ENCODE measurements around the gene MYCL.
A peak's percentile ranks its signal among the peaks of the same experiment; 100 is the strongest.

Gene MYCL

GRCh38 chr1:39902460-39902807 is 717 bp upstream of the MYCL start:
- Histone ChIP-seq H3K4me3 (ENCODE audit: control insufficient read depth in 1 of 7, extremely low read depth in 1 of 7, insufficient read depth in 4 of 7, low read depth in 2 of 7, low read length in 6 of 7) (peak overlapping the region in 6 of 7 experiments; percentile 55 to 78 (median 70)), H3K36me3 (ENCODE audit: control insufficient read depth in 4 of 4, insufficient read depth in 4 of 4, low read length in 3 of 4) (no peaks in the 10 kb centered on the region), H3K9me3 (ENCODE audit: control extremely low read depth in 1 of 5, control insufficient read depth in 4 of 5, insufficient read depth in 2 of 5, low read depth in 1 of 5, low read length in 4 of 5) (no peaks in the 10 kb centered on the region), H3K27me3 (replicated peaks in 2 of 5; ENCODE audit: control insufficient read depth in 4 of 5, insufficient read depth in 5 of 5, low read length in 4 of 5) (peaks cover 22 to 73% (median 32%) of the 10 kb centered on the region in 5 experiments), H3K27ac (ENCODE audit: insufficient read depth in 1 of 2, low read depth in 1 of 2, low read length in 2 of 2, poor library complexity in 1 of 2, severe bottlenecking in 2 of 2) (no peak overlapping the region), H3K4me1 (ENCODE audit: control extremely low read depth in 1 of 4, control insufficient read depth in 4 of 4, insufficient read depth in 4 of 4, low read length in 3 of 4) (peaks cover 0 to 20% (median 18%) of the 10 kb centered on the region in 4 experiments)
- CTCF ChIA-PET = interaction anchor here (0.7 to 2.2 kb wide), 20 partner anchors 9 to 130 kb away, joined by 3 to 11 read pairs (median 4); no protein-coding TSS in a partner anchor
- DNase-seq = no peak
- WGBS (ENCODE audit: insufficient coverage) = 3% methylated on average over 7 of the region's 13 CpGs
- POLR2A ChIA-PET = no interaction called here

GRCh38 chr1:39901464-39901713 is 328 bp downstream of the MYCL start:
- POLR2A ChIA-PET = no interaction called here
- H3K4me1 ChIP-seq (ENCODE audit: control extremely low read depth in 1 of 4, control insufficient read depth in 4 of 4, insufficient read depth in 4 of 4, low read length in 3 of 4) = peaks cover 0 to 20% (median 18%) of the 10 kb centered on the region in 4 experiments
- 0% methylated on average over 19 of the region's 28 CpGs for WGBS (ENCODE audit: insufficient coverage)
- no peaks in the 10 kb centered on the region for H3K9me3 ChIP-seq (ENCODE audit: control extremely low read depth in 1 of 5, control insufficient read depth in 4 of 5, insufficient read depth in 2 of 5, low read depth in 1 of 5, low read length in 4 of 5)
- H3K4me3 ChIP-seq (ENCODE audit: control insufficient read depth in 1 of 7, extremely low read depth in 1 of 7, insufficient read depth in 4 of 7, low read depth in 2 of 7, low read length in 6 of 7) = peak overlapping the region; percentile 32 to 78 (median 70)
- peak in 1 of 3 donors; percentile 33 for DNase-seq
- no peaks in the 10 kb centered on the region for H3K36me3 ChIP-seq (ENCODE audit: control insufficient read depth in 4 of 4, insufficient read depth in 4 of 4, low read length in 3 of 4)
- no peak overlapping the region for H3K27ac ChIP-seq (ENCODE audit: insufficient read depth in 1 of 2, low read depth in 1 of 2, low read length in 2 of 2, poor library complexity in 1 of 2, severe bottlenecking in 2 of 2)
- CTCF ChIA-PET = interaction anchor here (1.2 to 2.2 kb wide), 9 partner anchors 8 to 131 kb away, joined by 3 to 10 read pairs (median 5); no protein-coding TSS in a partner anchor
- H3K27me3 ChIP-seq (replicated peaks in 2 of 5; ENCODE audit: control insufficient read depth in 4 of 5, insufficient read depth in 5 of 5, low read length in 4 of 5) = peaks cover 22 to 83% (median 32%) of the 10 kb centered on the region in 5 experiments

GRCh38 chr1:39900662-39901463 is 854 bp downstream of the MYCL start:
- Histone ChIP-seq H3K9me3 (ENCODE audit: control extremely low read depth in 1 of 5, control insufficient read depth in 4 of 5, insufficient read depth in 2 of 5, low read depth in 1 of 5, low read length in 4 of 5) (no peaks in the 10 kb centered on the region), H3K27ac (ENCODE audit: insufficient read depth in 1 of 2, low read depth in 1 of 2, low read length in 2 of 2, poor library complexity in 1 of 2, severe bottlenecking in 2 of 2) (no peak overlapping the region), H3K4me1 (ENCODE audit: control extremely low read depth in 1 of 4, control insufficient read depth in 4 of 4, insufficient read depth in 4 of 4, low read length in 3 of 4) (peaks cover 0 to 20% (median 18%) of the 10 kb centered on the region in 4 experiments), H3K36me3 (ENCODE audit: control insufficient read depth in 4 of 4, insufficient read depth in 4 of 4, low read length in 3 of 4) (no peaks in the 10 kb centered on the region), H3K27me3 (replicated peaks in 2 of 5; ENCODE audit: control insufficient read depth in 4 of 5, insufficient read depth in 5 of 5, low read length in 4 of 5) (peaks cover 22 to 84% (median 32%) of the 10 kb centered on the region in 5 experiments), H3K4me3 (ENCODE audit: control insufficient read depth in 1 of 7, extremely low read depth in 1 of 7, insufficient read depth in 4 of 7, low read depth in 2 of 7, low read length in 6 of 7) (peak overlapping the region; percentile 32 to 78 (median 70))
- CTCF ChIA-PET = interaction anchor here (1.1 to 2.2 kb wide), 8 partner anchors 8 to 131 kb away, joined by 3 to 10 read pairs (median 4); no protein-coding TSS in a partner anchor
- peak in 1 of 3 donors; percentile 31 for DNase-seq
- POLR2A ChIA-PET = no interaction called here
- WGBS (ENCODE audit: insufficient coverage) = 8% methylated on average over 61 of the region's 64 CpGs

GRCh38 chr1:39899611-39900538 is 1.8 kb downstream of the MYCL start:
- DNase-seq = no peak
- ChIA-PET POLR2A (interaction anchor here (0.5 to 0.6 kb wide), 2 partner anchors 102 to 103 kb away, joined by 3 to 4 read pairs; no protein-coding TSS in a partner anchor), CTCF (interaction anchor here (0.7 to 1.8 kb wide), 4 partner anchors 15 to 101 kb away, joined by 3 to 5 read pairs (median 3); no protein-coding TSS in a partner anchor)
- Histone ChIP-seq H3K27me3 (replicated peaks in 2 of 5; ENCODE audit: control insufficient read depth in 4 of 5, insufficient read depth in 5 of 5, low read length in 4 of 5) (peaks cover 22 to 85% (median 33%) of the 10 kb centered on the region in 5 experiments), H3K9me3 (ENCODE audit: control extremely low read depth in 1 of 5, control insufficient read depth in 4 of 5, insufficient read depth in 2 of 5, low read depth in 1 of 5, low read length in 4 of 5) (no peaks in the 10 kb centered on the region), H3K4me3 (ENCODE audit: control insufficient read depth in 1 of 7, extremely low read depth in 1 of 7, insufficient read depth in 4 of 7, low read depth in 2 of 7, low read length in 6 of 7) (no peak overlapping the region), H3K27ac (ENCODE audit: insufficient read depth in 1 of 2, low read depth in 1 of 2, low read length in 2 of 2, poor library complexity in 1 of 2, severe bottlenecking in 2 of 2) (no peak overlapping the region), H3K36me3 (ENCODE audit: control insufficient read depth in 4 of 4, insufficient read depth in 4 of 4, low read length in 3 of 4) (no peaks in the 10 kb centered on the region), H3K4me1 (ENCODE audit: control extremely low read depth in 1 of 4, control insufficient read depth in 4 of 4, insufficient read depth in 4 of 4, low read length in 3 of 4) (peaks cover 0 to 20% (median 18%) of the 10 kb centered on the region in 4 experiments)
- 95% methylated on average over 5 of the region's 8 CpGs for WGBS (ENCODE audit: insufficient coverage)

GRCh38 chr1:39898648-39899603 is 2.8 kb downstream of the MYCL start:
- Histone ChIP-seq H3K4me1 (ENCODE audit: control extremely low read depth in 1 of 4, control insufficient read depth in 4 of 4, insufficient read depth in 4 of 4, low read length in 3 of 4) (peaks cover 0 to 20% (median 18%) of the 10 kb centered on the region in 4 experiments), H3K36me3 (ENCODE audit: control insufficient read depth in 4 of 4, insufficient read depth in 4 of 4, low read length in 3 of 4) (no peaks in the 10 kb centered on the region), H3K9me3 (ENCODE audit: control extremely low read depth in 1 of 5, control insufficient read depth in 4 of 5, insufficient read depth in 2 of 5, low read depth in 1 of 5, low read length in 4 of 5) (no peaks in the 10 kb centered on the region), H3K4me3 (ENCODE audit: control insufficient read depth in 1 of 7, extremely low read depth in 1 of 7, insufficient read depth in 4 of 7, low read depth in 2 of 7, low read length in 6 of 7) (no peak overlapping the region), H3K27ac (ENCODE audit: insufficient read depth in 1 of 2, low read depth in 1 of 2, low read length in 2 of 2, poor library complexity in 1 of 2, severe bottlenecking in 2 of 2) (no peak overlapping the region), H3K27me3 (replicated peaks in 2 of 5; ENCODE audit: control insufficient read depth in 4 of 5, insufficient read depth in 5 of 5, low read length in 4 of 5) (peaks cover 22 to 83% (median 33%) of the 10 kb centered on the region in 5 experiments)
- CTCF ChIA-PET = interaction anchor here (1.5 to 1.8 kb wide), 2 partner anchors 21 to 81 kb away, joined by 4 to 5 read pairs; no protein-coding TSS in a partner anchor
- DNase-seq = peak in 2 of 3 donors; percentile 35
- POLR2A ChIA-PET = interaction anchor here (0.5 to 0.6 kb wide), 2 partner anchors 103 to 104 kb away, joined by 3 to 4 read pairs; no protein-coding TSS in a partner anchor
- 85% methylated on average over 11 of the region's 14 CpGs for WGBS (ENCODE audit: insufficient coverage)

GRCh38 chr1:39898191-39898590 is 3.5 kb downstream of the MYCL start:
- POLR2A ChIA-PET = no interaction called here
- no peak for DNase-seq
- peaks cover 19 to 83% (median 31%) of the 10 kb centered on the region in 5 experiments for H3K27me3 ChIP-seq (replicated peaks in 2 of 5; ENCODE audit: control insufficient read depth in 4 of 5, insufficient read depth in 5 of 5, low read length in 4 of 5)
- no peak overlapping the region for H3K4me3 ChIP-seq (ENCODE audit: control insufficient read depth in 1 of 7, extremely low read depth in 1 of 7, insufficient read depth in 4 of 7, low read depth in 2 of 7, low read length in 6 of 7)
- H3K9me3 ChIP-seq (ENCODE audit: control extremely low read depth in 1 of 5, control insufficient read depth in 4 of 5, insufficient read depth in 2 of 5, low read depth in 1 of 5, low read length in 4 of 5) = no peaks in the 10 kb centered on the region
- H3K4me1 ChIP-seq (ENCODE audit: control extremely low read depth in 1 of 4, control insufficient read depth in 4 of 4, insufficient read depth in 4 of 4, low read length in 3 of 4) = peaks cover 0 to 20% (median 18%) of the 10 kb centered on the region in 4 experiments
- no peaks in the 10 kb centered on the region for H3K36me3 ChIP-seq (ENCODE audit: control insufficient read depth in 4 of 4, insufficient read depth in 4 of 4, low read length in 3 of 4)
- CTCF ChIA-PET = interaction anchor here (0.6 to 1.8 kb wide), 3 partner anchors 13 to 81 kb away, joined by 3 to 5 read pairs (median 4); no protein-coding TSS in a partner anchor
- WGBS (ENCODE audit: insufficient coverage) = 59% methylated on average over 3 of the region's 3 CpGs
- H3K27ac ChIP-seq (ENCODE audit: insufficient read depth in 1 of 2, low read depth in 1 of 2, low read length in 2 of 2, poor library complexity in 1 of 2, severe bottlenecking in 2 of 2) = no peak overlapping the region

Data from common myeloid progenitor, CD34-positive (primary cell).